HG03439 (cell line): ENCODE results near the gene TMEM43.

Source experiments
- ATAC-seq: cut with Tn5 transposase; IDR thresholded peaks from one replicate; pipeline ENCODE4 v1.9.1; 2021; ENCODE audit warnings: mild to moderate bottlenecking, moderate library complexity; ENCODE audit not compliant: unreplicated experiment

Gene TMEM43

GRCh38 chr3:14170531-14171159 is 45.8 kb downstream of the TMEM43 start:
- ATAC-seq, result no peak

GRCh38 chr3:14172496-14172895 is 47.6 kb downstream of the TMEM43 start:
- no peak for ATAC-seq

- ATAC-seq, result no peak
Measured at GRCh38 chr3:14174483-14174882, 49.6 kb downstream of the TMEM43 start.

- ATAC-seq, result no peak
Measured at GRCh38 chr3:14175383-14176037, 50.7 kb downstream of the TMEM43 start.

GRCh38 chr3:14177580-14178246 is 52.9 kb downstream of the TMEM43 start:
- ATAC-seq, result no peak

GRCh38 chr3:14178247-14179113 is 53.6 kb downstream of the TMEM43 start, which contains the start of the genes LSM3 and XPC:
Gene LSM3, plus strand, starts transcription at chr3:14178817. Its CDS starts 44 bp downstream, at chr3:14178861.
Gene XPC, minus strand, starts transcription at chr3:14178601. Its CDS starts 33 bp downstream, at chr3:14178568.
- ATAC-seq, result peak; percentile 95

GRCh38 chr3:14179114-14179465 is 54.2 kb downstream of the TMEM43 start:
- no peak for ATAC-seq

GRCh38 chr3:14179795-14180194 is 54.9 kb downstream of the TMEM43 start:
- ATAC-seq, result no peak

GRCh38 chr3:14181253-14181652 is 56.4 kb downstream of the TMEM43 start:
- no peak for ATAC-seq

- no peak for ATAC-seq
Measured at GRCh38 chr3:14183015-14183577, 58.2 kb downstream of the TMEM43 start.

GRCh38 chr3:14186854-14187458 is 62.1 kb downstream of the TMEM43 start:
- no peak for ATAC-seq

- no peak for ATAC-seq
Measured at GRCh38 chr3:14188041-14188754, 63.3 kb downstream of the TMEM43 start.
